B cell (primary cell): ENCODE measurements around the gene PDLIM1. TPM values are rescaled to one million over a fixed set of nuclear protein-coding genes. Genes with fewer than 3 reads are reported as not detected.

Experiments
- ATAC-seq: fragments of 200-7000 bp; cut with Tn5 transposase; one replicate; pipeline ENCODE4 v1.10.0; 2021; ENCODE audit warnings: low read depth, mild to moderate bottlenecking, moderate number of reproducible peaks, moderate library complexity
- CTCF ChIA-PET: fragments of 350-600 bp; sonication (Branson Sonifier 250); formaldehyde crosslinking; loops from one replicate; lab custom pipeline; 2021; ENCODE audit warnings: antibody characterized with exemption, inconsistent platforms; lab: Charles Lee
- POLR2A ChIA-PET: fragments of 350-600 bp; sonication (Branson Sonifier 250); formaldehyde crosslinking; loops from one replicate; lab custom pipeline; 2021; ENCODE audit warnings: antibody characterized with exemption; lab: Charles Lee
- DNase-seq: peaks from one replicate; pipeline ENCODE4 v3.0.0; 2013
- H2AFZ ChIP-seq: 2 replicates; pipeline ENCODE4 v1.6.1; 2012; ENCODE audit warnings: mild to moderate bottlenecking, low read depth, low read length; ENCODE audit not compliant: insufficient read depth, poor library complexity, severe bottlenecking
- H3K27ac ChIP-seq, 2 donors: 1 replicate in 1 of 2; 2 replicates in 1 of 2; pipeline ENCODE4 v1.5.1; 2012 to 2013; ENCODE audit warnings: low read length in 2 of 2, mild to moderate bottlenecking in 2 of 2, moderate library complexity in 1 of 2
- H3K27me3 ChIP-seq, 4 experiments: fragments of 200-600 bp in 1 of 4; sonication (generic) in 1 of 4; replicated peaks in 1 of 4; 1 replicate in 2 of 4; 2 replicates in 2 of 4; pipeline versions ENCODE4 v1.6.1 to v1.7.0; 2013 to 2016; ENCODE audit warnings: low read length in 3 of 4, mild to moderate bottlenecking in 2 of 4, mixed read lengths in 1 of 4, moderate library complexity in 1 of 4; ENCODE audit not compliant: insufficient read depth in 4 of 4, control insufficient read depth in 3 of 4; ENCODE audit errors: control extremely low read depth in 1 of 4
- H3K36me3 ChIP-seq, 2 experiments: replicated peaks in 1 of 2; 1 replicate in 1 of 2; 2 replicates in 1 of 2; pipeline versions ENCODE4 v1.6.1 to v1.7.1; 2013; ENCODE audit warnings: low read length in 1 of 2; ENCODE audit not compliant: insufficient read depth in 2 of 2, control insufficient read depth in 1 of 2; ENCODE audit errors: control extremely low read depth in 1 of 2, extremely low read depth in 1 of 2
- H3K4me1 ChIP-seq, 2 donors: fragments of 200-600 bp in 1 of 2; sonication (generic) in 1 of 2; 1 replicate in 1 of 2; 2 replicates in 1 of 2; pipeline versions ENCODE4 v1.5.1 to v1.6.1; 2013 to 2017; ENCODE audit warnings: low read length in 2 of 2; ENCODE audit not compliant: control insufficient read depth in 2 of 2, insufficient read depth in 2 of 2
- H3K4me2 ChIP-seq: replicated peaks from 2 replicates; pipeline ENCODE3; 2012; ENCODE audit warnings: mild to moderate bottlenecking, low read depth, low read length; ENCODE audit not compliant: poor library complexity, severe bottlenecking
- H3K4me3 ChIP-seq, 5 experiments: fragments of 200-600 bp in 1 of 5; sonication (generic) in 1 of 5; 1 replicate in 3 of 5; 2 replicates in 2 of 5; pipeline versions ENCODE4 v1.5.1 to v1.7.0; 2011 to 2016; ENCODE audit warnings: low read length in 4 of 5, mild to moderate bottlenecking in 4 of 5, low read depth in 2 of 5, control low read depth in 1 of 5, moderate library complexity in 1 of 5; ENCODE audit not compliant: insufficient read depth in 1 of 5; ENCODE audit errors: control extremely low read depth in 1 of 5, extremely low read depth in 1 of 5
- H3K79me2 ChIP-seq: fragments of 200-600 bp; sonication (generic); one replicate; pipeline ENCODE4 v1.6.0; 2016; ENCODE audit warnings: low read length; ENCODE audit not compliant: control insufficient read depth, insufficient read depth
- H3K9ac ChIP-seq: fragments of 200-600 bp; sonication (generic); 2 replicates; pipeline ENCODE4 v1.6.1; 2017; ENCODE audit warnings: mild to moderate bottlenecking, low read length, moderate library complexity
- H3K9me3 ChIP-seq, 3 donors: one replicate each; pipeline versions ENCODE4 v1.6.1 to v1.7.1; 2013; ENCODE audit warnings: low read length in 2 of 3; ENCODE audit not compliant: control insufficient read depth in 2 of 3, insufficient read depth in 1 of 3; ENCODE audit errors: control extremely low read depth in 1 of 3
- H4K20me1 ChIP-seq: 2 replicates; pipeline ENCODE4 v1.6.0; 2012; ENCODE audit warnings: mild to moderate bottlenecking, low read length; ENCODE audit not compliant: insufficient read depth, control insufficient read depth, poor library complexity, severe bottlenecking
- H3K27ac Mint-ChIP-seq: one replicate; pipeline ENCODE4 v1.8.0; 2021; ENCODE audit warnings: mixed read lengths
- H3K27me3 Mint-ChIP-seq: one replicate; pipeline ENCODE4 v1.8.0; 2021; ENCODE audit warnings: mixed read lengths
- H3K4me1 Mint-ChIP-seq: one replicate; pipeline ENCODE4 v1.8.0; 2021; ENCODE audit warnings: mixed read lengths
- H3K4me3 Mint-ChIP-seq: one replicate; pipeline ENCODE4 v1.8.0; 2021; ENCODE audit warnings: mixed read lengths
- H3K9me3 Mint-ChIP-seq: one replicate; pipeline ENCODE4 v1.8.0; 2022; ENCODE audit warnings: mixed read lengths; ENCODE audit not compliant: insufficient read depth
- EZH2 ChIP-seq: IDR thresholded peaks from 2 replicates; pipeline ENCODE4 v1.6.1; 2012; ENCODE audit warnings: borderline replicate concordance, low read depth, mild to moderate bottlenecking, moderate library complexity, low read length; ENCODE audit not compliant: insufficient read depth, poor library complexity, severe bottlenecking
- WGBS: methylation state at CpG from one replicate; pipeline ENCODE4 v1.1.5; 2013; ENCODE audit warnings: missing lambda C conversion rate; ENCODE audit not compliant: insufficient coverage; 5-methylcytosine and 5-hydroxymethylcytosine counted together
- intact Hi-C: fragments of 100-400 bp; cut with micrococcal nuclease; formaldehyde crosslinking; loops from one replicate; pipeline ENCODE4 v1.10.0; 2022
- polyA plus RNA-seq: library from polyadenylated mRNA; depleted of rRNA; stranded (reverse); fragments of >200 nt; gene quantifications from 2 replicates; pipeline ENCODE4 v1.2.3, GENCODE V29; 2012
- total RNA-seq, 2 donors: library from RNA; stranded (reverse); fragments of 120-200 nt in 1 of 2; gene quantifications; 1 replicate in 1 of 2; 2 replicates in 1 of 2; pipeline versions ENCODE4 v1.2.3 to v1.2.4, GENCODE V29; 2013 to 2022
- TF ChIP-seq, protein P1 (sequence below): fragments of 200-600 bp; IDR thresholded peaks from one replicate; pipeline ENCODE4 v1.8.0; 2022; ENCODE audit warnings: antibody characterized with exemption, mild to moderate bottlenecking

PDLIM1 gene
- total and polyA plus RNA-seq, 2 donors (not counting 1 experiment from before 2014, with no cell fraction given): 123 to 135 TPM

DNA sequence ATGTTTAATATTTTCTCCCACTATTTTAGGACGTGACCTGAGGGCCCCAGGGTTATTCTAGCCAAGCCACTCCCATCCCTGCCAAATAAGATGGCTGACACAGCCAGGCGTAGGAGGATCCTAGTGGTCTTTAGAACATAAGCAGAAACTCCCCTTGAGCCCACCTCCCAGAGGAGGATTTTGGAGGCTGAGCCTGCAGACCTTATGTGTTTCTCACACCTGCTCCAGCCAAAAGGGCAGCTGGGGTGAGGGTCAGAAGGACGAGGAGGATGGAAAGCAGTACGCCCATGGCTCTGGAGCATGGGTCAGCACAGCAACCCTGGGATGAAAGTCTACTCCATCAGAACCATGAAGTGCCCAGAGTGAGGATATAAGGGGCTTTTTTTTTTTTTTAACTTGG, 39.9 kb downstream of the PDLIM1 start:
- H3K27ac Mint-ChIP-seq: no peak overlapping the region
- Histone ChIP-seq H2AFZ (no peak overlapping the region), H3K27me3 (no peaks in the 10 kb centered on the region), H3K4me2 (no peak overlapping the region), H3K4me1 (peaks cover 14 to 19% of the 10 kb centered on the region in 2 donors), H3K27ac (no peak overlapping the region), H4K20me1 (peaks cover 18% of the 10 kb centered on the region), H3K4me3 (no peak overlapping the region), H3K9me3 (no peaks in the 10 kb centered on the region), H3K79me2 (peaks cover 67% of the 10 kb centered on the region), H3K36me3 (peaks cover 0 to 59% of the 10 kb centered on the region in 2 experiments), H3K9ac (no peak overlapping the region)
- no peaks in the 10 kb centered on the region for H3K27me3 Mint-ChIP-seq
- 100% methylated on average over 2 of the region's 4 CpGs for WGBS
- TF ChIP-seq, protein P1, sequence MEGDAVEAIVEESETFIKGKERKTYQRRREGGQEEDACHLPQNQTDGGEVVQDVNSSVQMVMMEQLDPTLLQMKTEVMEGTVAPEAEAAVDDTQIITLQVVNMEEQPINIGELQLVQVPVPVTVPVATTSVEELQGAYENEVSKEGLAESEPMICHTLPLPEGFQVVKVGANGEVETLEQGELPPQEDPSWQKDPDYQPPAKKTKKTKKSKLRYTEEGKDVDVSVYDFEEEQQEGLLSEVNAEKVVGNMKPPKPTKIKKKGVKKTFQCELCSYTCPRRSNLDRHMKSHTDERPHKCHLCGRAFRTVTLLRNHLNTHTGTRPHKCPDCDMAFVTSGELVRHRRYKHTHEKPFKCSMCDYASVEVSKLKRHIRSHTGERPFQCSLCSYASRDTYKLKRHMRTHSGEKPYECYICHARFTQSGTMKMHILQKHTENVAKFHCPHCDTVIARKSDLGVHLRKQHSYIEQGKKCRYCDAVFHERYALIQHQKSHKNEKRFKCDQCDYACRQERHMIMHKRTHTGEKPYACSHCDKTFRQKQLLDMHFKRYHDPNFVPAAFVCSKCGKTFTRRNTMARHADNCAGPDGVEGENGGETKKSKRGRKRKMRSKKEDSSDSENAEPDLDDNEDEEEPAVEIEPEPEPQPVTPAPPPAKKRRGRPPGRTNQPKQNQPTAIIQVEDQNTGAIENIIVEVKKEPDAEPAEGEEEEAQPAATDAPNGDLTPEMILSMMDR: no peak
- TF ChIP-seq EZH2: no peak
- ChIA-PET POLR2A (no interaction called here), CTCF (interaction anchor here (0.7 to 1.5 kb wide), 2 partner anchors 100 to 112 kb away, joined by 4 to 6 read pairs; no protein-coding TSS in a partner anchor)
- intact Hi-C loops: no loop called here
- peaks cover 41% of the 10 kb centered on the region for H3K4me1 Mint-ChIP-seq
- ATAC-seq (no peak), DNase-seq (no peak)
- H3K4me3 Mint-ChIP-seq: no peak overlapping the region
- H3K9me3 Mint-ChIP-seq: no peaks in the 10 kb centered on the region

DNA sequence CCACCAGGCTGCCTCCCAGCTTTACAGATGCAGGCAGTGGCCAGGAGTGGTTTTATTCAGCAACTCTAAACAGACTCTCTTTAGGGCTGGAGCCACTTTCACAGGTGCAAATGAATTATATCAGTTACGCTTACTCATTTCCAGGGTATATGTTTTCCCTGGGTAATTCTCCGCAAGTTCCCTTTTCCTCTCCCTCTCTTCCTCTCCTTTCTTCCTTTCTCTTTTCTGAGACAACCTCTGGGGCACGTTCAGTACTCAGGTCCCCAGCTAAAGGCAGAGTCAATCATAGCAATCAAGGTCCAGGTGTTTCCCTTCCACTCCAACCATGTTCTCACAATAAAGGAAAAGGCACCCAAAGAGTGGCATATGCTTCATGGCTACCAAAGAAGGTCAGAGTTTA, 41.3 kb downstream of the PDLIM1 start:
- intact Hi-C loops: no loop called here
- POLR2A ChIA-PET: no interaction called here
- TF ChIP-seq EZH2: no peak
- TF ChIP-seq, protein P1: no peak

More for the DNA sequence above, 41.3 kb downstream of the PDLIM1 start:
- no peak for ATAC-seq
- Histone ChIP-seq H3K4me2 (no peak overlapping the region), H3K4me1 (peaks cover 14 to 20% of the 10 kb centered on the region in 2 donors), H2AFZ (no peak overlapping the region), H3K79me2 (peaks cover 61% of the 10 kb centered on the region), H3K9me3 (no peaks in the 10 kb centered on the region), H3K27ac (peak overlapping the region in 1 of 2 donors; percentile 48), H3K9ac (no peak overlapping the region), H3K36me3 (peaks cover 3 to 71% of the 10 kb centered on the region in 2 experiments), H3K27me3 (no peaks in the 10 kb centered on the region), H4K20me1 (peaks cover 24% of the 10 kb centered on the region), H3K4me3 (no peak overlapping the region)
- no peak for DNase-seq
- H3K27me3 Mint-ChIP-seq: no peaks in the 10 kb centered on the region
- 59% methylated on average over 3 of the region's 3 CpGs for WGBS
- no peaks in the 10 kb centered on the region for H3K9me3 Mint-ChIP-seq
- peak overlapping the region; percentile 11 for H3K27ac Mint-ChIP-seq
- no peak overlapping the region for H3K4me3 Mint-ChIP-seq
- H3K4me1 Mint-ChIP-seq: peaks cover 42% of the 10 kb centered on the region
- CTCF ChIA-PET: interaction anchor here (11.7 kb wide), 1 partner anchor 111 kb away, joined by 644 read pairs; no protein-coding TSS in a partner anchor
